Stimulated activated effector memory CD8-positive, alpha-beta T cell treated with anti-CD3 and anti-CD28 coated beads, Interleukin-12 subunit alpha, Interleukin-12 subunit beta, amount 100 ng/mL, for 72 hours (primary cell): ENCODE data around the gene WDR91.
"Not testable (repeated sequence)": the region's sequence is repeated elsewhere in the genome, so short reads cannot be mapped to it uniquely, and the experiment has no call there.

Experiments
- ATAC-seq: fragments of 150-1000 bp; cut with Tn5 transposase; 2 replicates; pipeline ENCODE4 v1.10.0; 2021
- DNase-seq, 2 donors: peaks; one replicate each; pipeline ENCODE4 v3.0.0; 2021 to 2022; ENCODE audit warnings: low spot score in 2 of 2
- H3K27ac Mint-ChIP-seq: one replicate; pipeline ENCODE4 v1.8.0; 2022; ENCODE audit warnings: mild to moderate bottlenecking, mixed read lengths
- H3K36me3 Mint-ChIP-seq: one replicate; pipeline ENCODE4 v1.8.0; 2022; ENCODE audit warnings: mild to moderate bottlenecking, mixed read lengths
- H3K4me1 Mint-ChIP-seq: one replicate; pipeline ENCODE4 v1.8.0; 2022; ENCODE audit warnings: mixed read lengths
- H3K4me3 Mint-ChIP-seq: one replicate; pipeline ENCODE4 v1.8.0; 2022; ENCODE audit warnings: mild to moderate bottlenecking, mixed read lengths
- H3K9me3 Mint-ChIP-seq: one replicate; pipeline ENCODE4 v1.8.0; 2022; ENCODE audit warnings: mixed read lengths

Gene WDR91

DNA sequence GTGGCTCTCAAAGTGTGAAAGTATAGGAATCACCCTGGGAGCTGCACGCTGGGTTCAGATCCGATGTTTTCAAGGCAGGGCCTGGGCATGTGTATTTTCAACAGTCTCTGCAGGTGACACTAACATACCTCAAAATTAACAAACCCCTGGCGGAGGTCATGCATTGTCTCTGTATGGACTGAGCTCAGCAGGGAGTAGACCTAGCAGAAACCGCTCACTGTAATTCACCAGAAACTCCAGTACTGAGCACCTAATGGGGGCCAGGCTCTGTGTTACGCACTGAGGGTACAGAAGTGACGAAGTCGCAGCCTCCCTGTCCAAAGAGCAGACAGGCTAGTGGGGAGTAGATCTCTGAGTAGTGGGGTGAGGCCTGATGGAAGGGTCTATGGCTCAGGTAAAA is 27.9 kb upstream of the WDR91 start:
- Mint-ChIP-seq H3K9me3 (no peaks in the 10 kb centered on the region), H3K36me3 (no peaks in the 10 kb centered on the region), H3K27ac (no peak overlapping the region), H3K4me3 (no peak overlapping the region), H3K4me1 (no peaks in the 10 kb centered on the region)
- ATAC-seq: no peak
- peak in 1 of 2 donors; percentile 22 for DNase-seq

DNA sequence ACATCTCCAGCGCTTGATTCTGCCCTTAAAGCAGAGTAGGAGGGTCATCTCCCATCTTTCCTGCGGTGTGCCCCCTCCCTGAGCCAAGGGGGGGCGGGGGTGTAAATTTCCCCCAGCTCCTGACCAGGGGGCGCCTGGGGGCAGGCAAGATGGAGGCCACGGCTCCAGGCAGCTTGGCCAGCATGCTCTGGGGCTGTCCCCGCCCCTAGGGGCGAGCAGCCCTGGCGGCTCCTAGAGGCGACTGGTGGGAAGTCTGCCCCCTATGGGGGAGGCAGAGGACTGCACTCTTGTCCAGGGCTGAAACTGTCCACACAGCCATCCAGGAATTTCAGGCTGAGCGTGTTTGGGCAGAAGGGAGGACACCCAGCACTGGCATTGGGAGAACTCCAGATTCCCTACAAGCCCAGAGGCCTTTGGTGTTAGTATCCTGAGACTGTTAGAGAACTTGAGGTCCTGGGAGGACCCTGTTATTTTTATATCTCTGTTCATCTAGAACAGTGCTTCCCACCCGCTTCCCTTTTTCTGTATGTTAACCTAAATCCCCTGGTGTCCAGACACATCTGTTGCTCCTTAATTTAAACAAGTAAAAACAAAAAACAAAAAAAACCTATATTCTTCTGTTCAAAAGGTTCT is 26.9 kb upstream of the WDR91 start:
- peak in 1 of 2 donors; percentile 49 for DNase-seq

DNA sequence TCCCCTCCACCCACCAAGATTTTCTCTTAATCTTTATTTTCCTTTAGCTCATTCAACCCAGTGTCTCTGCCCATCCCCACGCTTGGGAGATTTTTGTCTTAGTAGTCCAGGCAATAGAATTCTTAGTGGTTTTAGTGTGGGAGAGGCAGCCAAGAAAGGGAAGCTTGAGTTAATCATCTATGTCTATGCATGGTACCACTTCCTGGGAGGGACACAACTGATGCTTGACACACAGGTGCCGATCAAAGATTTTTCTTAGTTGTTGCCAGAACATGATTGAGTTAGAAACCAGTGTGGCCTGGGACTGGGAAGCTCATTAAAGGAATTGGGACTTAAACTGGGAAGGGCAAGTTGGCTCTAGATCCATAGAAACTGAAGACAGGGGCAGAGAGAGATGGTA is 25.4 kb upstream of the WDR91 start:
- DNase-seq (peak in 1 of 2 donors; percentile 43), ATAC-seq (peak; percentile 22)
- Mint-ChIP-seq H3K36me3 (no peaks in the 10 kb centered on the region), H3K4me1 (no peaks in the 10 kb centered on the region), H3K27ac (no peak overlapping the region), H3K4me3 (no peak overlapping the region), H3K9me3 (no peaks in the 10 kb centered on the region)

More for the DNA sequence above, 26.9 kb upstream of the WDR91 start:
- H3K4me3 Mint-ChIP-seq: no peak overlapping the region
- H3K36me3 Mint-ChIP-seq: no peaks in the 10 kb centered on the region
- no peak overlapping the region for H3K27ac Mint-ChIP-seq
- ATAC-seq: no peak
- H3K4me1 Mint-ChIP-seq: no peaks in the 10 kb centered on the region
- no peaks in the 10 kb centered on the region for H3K9me3 Mint-ChIP-seq

DNA sequence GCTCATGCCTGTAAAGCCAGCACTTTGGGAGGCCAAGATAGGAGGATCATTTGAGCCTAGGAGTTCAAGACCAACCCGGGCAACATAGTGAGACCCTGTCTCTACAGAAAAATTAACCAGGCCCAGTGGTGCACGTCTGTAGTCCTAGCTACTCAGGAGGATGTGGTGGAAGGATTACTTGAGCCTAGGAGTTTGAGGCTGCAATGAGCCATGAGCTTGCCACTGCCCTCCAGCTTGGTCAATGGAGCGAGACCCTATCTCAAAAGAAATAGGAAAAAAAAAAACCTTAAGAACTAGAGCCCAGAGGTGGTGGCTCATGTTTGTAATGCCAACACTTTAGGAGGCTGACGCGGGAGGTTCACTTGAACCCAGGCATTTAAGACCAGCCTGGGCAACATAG is 24.5 kb upstream of the WDR91 start:
- H3K4me3 Mint-ChIP-seq: no peak overlapping the region

DNA sequence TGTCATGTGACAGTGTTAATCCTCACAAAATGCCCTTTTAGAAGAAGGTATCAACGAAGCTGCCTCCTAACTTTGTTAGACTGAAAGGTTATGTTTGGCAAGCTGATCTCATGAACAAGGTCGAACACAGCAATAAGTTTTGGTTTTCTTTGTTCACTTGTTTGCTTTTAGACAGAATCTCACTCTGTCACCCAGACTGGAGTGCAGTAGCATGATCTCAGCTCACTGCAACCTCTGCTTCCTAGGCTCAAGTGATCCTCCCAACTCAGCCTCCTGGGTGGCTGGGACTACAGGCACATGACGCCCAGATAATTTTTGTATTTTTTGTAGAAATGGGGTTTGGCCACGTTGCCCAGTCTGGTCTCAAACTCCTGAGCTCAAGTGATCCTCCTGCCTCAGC is 23.4 kb upstream of the WDR91 start:
- no peaks in the 10 kb centered on the region for H3K36me3 Mint-ChIP-seq
- no peaks in the 10 kb centered on the region for H3K4me1 Mint-ChIP-seq
- no peak overlapping the region for H3K4me3 Mint-ChIP-seq
- peak in 1 of 2 donors; percentile 35 for DNase-seq
- H3K27ac Mint-ChIP-seq: no peak overlapping the region
- H3K9me3 Mint-ChIP-seq: no peaks in the 10 kb centered on the region
- ATAC-seq: no peak

More for the DNA sequence above, 24.5 kb upstream of the WDR91 start:
- H3K36me3 Mint-ChIP-seq: no peaks in the 10 kb centered on the region
- DNase-seq: peak in 1 of 2 donors; percentile 12
- no peak overlapping the region for H3K27ac Mint-ChIP-seq
- ATAC-seq: no peak
- H3K4me1 Mint-ChIP-seq: no peaks in the 10 kb centered on the region
- no peaks in the 10 kb centered on the region for H3K9me3 Mint-ChIP-seq

DNA sequence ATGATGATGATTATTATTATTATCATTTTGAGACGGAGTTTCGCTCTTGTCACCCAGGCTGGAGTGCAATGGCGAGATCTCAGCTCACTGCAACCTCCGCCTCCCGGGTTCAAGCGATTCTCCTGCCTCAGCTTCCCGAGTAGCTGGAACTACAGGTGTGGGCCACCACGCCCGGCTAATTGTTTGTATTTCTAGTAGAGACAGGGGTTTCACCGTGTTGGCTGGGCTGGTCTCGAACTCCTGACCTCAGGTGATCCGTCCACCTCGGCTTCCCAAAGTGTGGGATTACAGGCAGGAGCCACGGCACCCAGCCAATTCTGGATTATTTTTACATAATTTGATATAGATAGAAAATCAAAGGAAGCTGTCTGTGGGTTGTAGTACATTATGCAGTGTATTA is 22.8 kb upstream of the WDR91 start:
- H3K4me3 Mint-ChIP-seq, ATAC-seq, H3K9me3 Mint-ChIP-seq, H3K36me3 Mint-ChIP-seq, H3K4me1 Mint-ChIP-seq, H3K27ac Mint-ChIP-seq: not testable (repeated sequence)
- DNase-seq: peak in 1 of 2 donors; percentile 10

DNA sequence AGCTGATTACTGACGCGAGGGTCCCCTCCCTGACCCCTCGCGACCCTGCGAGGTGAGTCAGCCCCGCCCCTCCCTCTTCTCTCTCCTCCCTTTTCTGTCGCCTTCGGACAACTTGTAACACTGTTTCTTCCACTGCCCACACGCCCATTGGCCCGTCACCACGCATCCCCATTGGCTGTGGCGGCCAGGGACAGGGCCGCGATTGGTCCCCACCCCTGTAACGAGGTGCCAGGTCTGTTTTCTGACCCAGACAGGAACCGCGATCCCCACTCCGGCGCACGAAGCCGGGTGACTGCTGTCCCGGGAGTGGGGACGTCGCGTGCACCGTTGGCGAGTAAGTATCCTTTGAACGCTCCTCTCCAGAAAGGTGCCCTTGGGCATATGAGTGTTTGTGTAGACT is 22.2 kb upstream of the WDR91 start, which contains the start of gene STRA8:
Gene STRA8 (plus strand): TSS at position 269 of the 400 bp plus-strand sequence. CDS start 6,687 bp downstream, outside the sequence.
- no peak for ATAC-seq
- H3K27ac Mint-ChIP-seq: no peak within 1 kb of the TSS
- no peak for DNase-seq
- H3K4me1 Mint-ChIP-seq: no peaks in the 10 kb centered on the region
- no peak within 1 kb of the TSS for H3K4me3 Mint-ChIP-seq
- H3K36me3 Mint-ChIP-seq: no peaks in the 10 kb centered on the region
- H3K9me3 Mint-ChIP-seq: no peaks in the 10 kb centered on the region

DNA sequence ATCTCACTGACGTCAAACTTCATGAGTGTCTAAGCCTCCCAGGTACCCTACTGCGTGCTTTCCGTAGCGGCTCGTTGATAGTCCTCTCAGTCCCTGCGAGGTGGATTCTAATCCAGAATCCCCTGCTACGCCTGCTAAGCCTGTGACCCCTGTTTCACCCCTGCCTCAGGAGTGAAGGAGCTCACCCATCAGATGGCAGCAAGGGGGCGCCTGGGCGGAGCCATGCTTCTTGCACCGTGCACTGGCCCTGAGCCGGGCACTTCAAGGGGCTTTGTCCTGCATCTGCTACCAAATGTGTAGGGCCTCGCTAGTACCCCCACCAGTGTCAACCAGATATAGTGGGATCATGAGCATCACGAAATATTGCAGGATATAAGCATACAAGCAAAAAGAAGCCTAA is 21.4 kb upstream of the WDR91 start:
- ATAC-seq (peak; percentile 47), DNase-seq (peak in 1 of 2 donors; percentile 45)
- no peaks in the 10 kb centered on the region for H3K4me1 Mint-ChIP-seq
- no peak overlapping the region for H3K4me3 Mint-ChIP-seq
- H3K9me3 Mint-ChIP-seq: no peaks in the 10 kb centered on the region
- no peak overlapping the region for H3K27ac Mint-ChIP-seq
- H3K36me3 Mint-ChIP-seq: no peaks in the 10 kb centered on the region

DNA sequence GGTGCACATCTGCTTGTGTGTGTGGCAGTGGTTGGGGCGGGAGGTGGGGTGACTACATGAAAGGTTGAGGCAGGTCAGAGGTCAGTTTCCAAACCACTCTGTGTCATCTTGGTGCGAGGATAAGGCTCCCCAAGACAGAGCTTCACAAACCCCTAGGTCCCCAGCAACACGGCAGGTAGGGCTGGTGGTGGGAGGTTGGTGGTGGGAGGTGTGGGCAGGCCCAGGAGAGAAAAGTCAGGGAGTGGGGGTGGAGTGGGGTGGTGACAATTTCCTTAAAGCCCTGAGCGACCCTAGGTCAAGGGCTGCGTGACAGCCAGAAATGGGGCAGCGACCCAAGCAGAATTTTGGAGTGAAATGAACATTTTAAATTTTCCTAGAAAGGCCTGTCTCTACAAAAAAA is 20.8 kb upstream of the WDR91 start:
- Mint-ChIP-seq H3K27ac (no peak overlapping the region), H3K9me3 (no peaks in the 10 kb centered on the region), H3K4me1 (no peaks in the 10 kb centered on the region), H3K4me3 (no peak overlapping the region), H3K36me3 (no peaks in the 10 kb centered on the region)
- no peak for ATAC-seq
- peak in 1 of 2 donors; percentile 26 for DNase-seq

DNA sequence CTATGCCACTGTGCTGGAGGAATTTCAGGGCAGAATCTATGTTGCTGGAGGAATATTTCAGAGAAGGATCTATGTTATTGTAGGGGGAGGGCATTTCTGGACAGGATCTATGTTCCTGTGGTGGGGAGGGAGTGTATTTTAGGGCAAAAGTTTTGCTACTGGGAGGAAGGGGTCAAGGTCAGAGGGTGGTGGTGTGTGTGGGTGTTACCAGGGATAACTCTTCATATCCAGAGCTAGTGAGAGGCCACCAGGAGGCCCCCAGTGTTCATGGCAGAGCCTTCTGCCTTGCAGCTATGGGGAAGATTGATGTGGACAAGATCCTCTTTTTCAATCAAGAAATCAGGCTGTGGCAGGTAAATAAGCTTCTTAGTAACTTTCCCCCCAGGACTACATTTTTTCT is 20.4 kb upstream of the WDR91 start:
- no peaks in the 10 kb centered on the region for H3K4me1 Mint-ChIP-seq
- H3K4me3 Mint-ChIP-seq: no peak overlapping the region
- H3K27ac Mint-ChIP-seq: no peak overlapping the region
- ATAC-seq (no peak), DNase-seq (peak in 1 of 2 donors; percentile 23)
- no peaks in the 10 kb centered on the region for H3K9me3 Mint-ChIP-seq
- H3K36me3 Mint-ChIP-seq: no peaks in the 10 kb centered on the region

DNA sequence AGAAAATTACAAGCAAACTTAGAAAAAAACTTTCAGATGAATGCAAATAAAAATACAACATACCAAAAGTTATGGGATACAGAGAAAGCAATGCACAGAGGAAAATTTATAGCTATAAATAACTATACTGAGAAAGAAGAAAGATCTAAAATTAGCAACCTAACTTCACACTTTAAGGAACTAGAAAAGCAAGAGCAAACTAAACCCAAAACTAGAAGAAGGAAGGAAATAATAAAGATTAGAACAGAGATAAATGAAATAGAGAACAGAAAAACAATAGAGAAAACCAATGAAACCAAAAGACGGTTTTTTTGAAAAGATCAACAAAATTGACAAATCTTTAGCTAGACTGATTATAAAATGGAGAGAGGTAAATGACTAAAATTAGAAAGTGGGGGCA is 12.7 kb upstream of the WDR91 start:
- Mint-ChIP-seq H3K27ac (no peak overlapping the region), H3K4me3 (no peak overlapping the region), H3K4me1 (peaks cover 12% of the 10 kb centered on the region), H3K9me3 (no peaks in the 10 kb centered on the region), H3K36me3 (no peaks in the 10 kb centered on the region)
- ATAC-seq (no peak), DNase-seq (no peak)

DNA sequence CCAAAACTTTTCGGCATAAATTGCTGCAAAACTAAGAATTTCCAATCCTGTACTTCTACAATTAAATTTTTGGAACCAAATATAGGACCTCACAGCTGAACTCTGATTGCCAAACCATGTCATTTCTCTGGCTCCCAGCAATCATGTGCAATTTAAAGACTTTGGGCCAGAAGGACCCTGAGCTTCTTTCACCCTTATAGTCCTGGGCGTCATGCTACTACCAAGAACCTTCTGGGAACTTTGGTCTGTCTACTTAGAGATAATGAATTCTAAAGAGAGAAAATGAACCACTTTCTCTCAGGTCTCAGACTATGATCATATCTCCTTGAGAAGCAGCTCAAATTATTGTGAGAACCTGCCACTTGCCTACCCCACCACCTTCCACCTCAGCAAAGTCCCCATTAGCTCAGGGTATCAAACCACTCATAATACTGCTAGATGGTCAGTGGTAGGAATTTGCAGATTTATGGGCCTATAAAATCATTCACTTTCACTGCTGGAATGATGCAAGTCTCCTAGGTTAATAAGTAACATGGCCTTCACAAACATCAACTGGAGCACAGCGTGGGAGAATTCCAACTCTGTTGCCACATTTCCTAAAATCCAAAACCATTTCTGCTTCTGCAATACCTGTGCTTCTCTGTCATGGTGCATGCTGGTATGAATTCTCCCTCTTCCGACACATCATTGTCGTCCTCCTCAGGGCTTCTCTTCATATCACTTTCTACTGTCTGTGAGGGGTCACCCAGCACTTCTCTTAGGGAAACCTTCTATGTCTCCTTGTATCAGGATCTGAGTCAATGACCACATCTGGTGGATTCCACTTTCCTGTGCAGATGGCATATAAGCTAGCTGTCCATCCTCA is 6.6 kb upstream of the WDR91 start:
- ATAC-seq: no peak
- Mint-ChIP-seq H3K4me3 (no peak overlapping the region), H3K9me3 (no peaks in the 10 kb centered on the region), H3K36me3 (peaks cover 5% of the 10 kb centered on the region), H3K27ac (no peak overlapping the region), H3K4me1 (no peaks in the 10 kb centered on the region)
- peak in 1 of 2 donors; percentile 38 for DNase-seq

DNA sequence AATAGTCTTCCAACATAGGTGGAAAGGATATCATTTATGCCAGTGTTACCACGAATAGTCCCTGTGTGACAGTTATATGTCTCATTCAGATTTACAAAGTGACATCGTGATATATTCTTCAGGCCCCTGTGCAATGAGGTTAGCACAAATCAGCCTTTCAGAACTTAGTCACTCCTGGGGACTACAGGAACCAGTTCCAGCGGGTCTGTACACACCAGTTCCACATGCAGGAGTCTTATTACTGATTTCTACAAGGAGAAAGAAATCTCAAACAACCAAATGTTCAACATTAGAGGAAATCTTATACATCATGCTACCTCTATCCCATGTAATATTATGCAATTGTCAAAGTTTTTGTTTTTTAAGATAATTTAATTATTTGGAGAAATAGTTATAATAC is 4.4 kb upstream of the WDR91 start:
- H3K4me1 Mint-ChIP-seq: no peaks in the 10 kb centered on the region
- no peak for ATAC-seq
- H3K27ac Mint-ChIP-seq: no peak overlapping the region
- H3K36me3 Mint-ChIP-seq: peaks cover 5% of the 10 kb centered on the region
- no peaks in the 10 kb centered on the region for H3K9me3 Mint-ChIP-seq
- peak in 1 of 2 donors; percentile 28 for DNase-seq
- no peak overlapping the region for H3K4me3 Mint-ChIP-seq

DNA sequence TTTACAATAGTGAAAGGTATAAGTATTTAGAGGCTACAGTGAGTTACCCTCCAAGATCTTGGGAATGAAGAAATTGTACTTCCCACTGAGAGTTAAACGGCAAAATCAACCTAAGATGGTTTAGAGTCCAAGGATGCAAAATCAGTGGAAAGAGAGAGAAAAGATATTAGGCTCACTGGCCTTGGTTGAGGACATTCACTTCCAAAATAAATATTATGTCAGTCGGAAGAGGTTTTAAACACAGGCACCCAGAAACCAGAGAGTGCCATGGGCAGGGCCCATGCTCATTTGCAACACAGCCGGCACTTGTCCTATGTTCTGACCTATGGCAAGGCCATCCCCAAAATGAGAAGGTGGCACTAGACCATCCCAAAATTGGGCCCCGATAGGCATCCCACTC is 3.9 kb upstream of the WDR91 start:
- Mint-ChIP-seq H3K9me3 (no peaks in the 10 kb centered on the region), H3K4me3 (no peak overlapping the region), H3K4me1 (no peaks in the 10 kb centered on the region), H3K27ac (no peak overlapping the region), H3K36me3 (peaks cover 5% of the 10 kb centered on the region)
- ATAC-seq (no peak), DNase-seq (peak in 1 of 2 donors; percentile 29)

DNA sequence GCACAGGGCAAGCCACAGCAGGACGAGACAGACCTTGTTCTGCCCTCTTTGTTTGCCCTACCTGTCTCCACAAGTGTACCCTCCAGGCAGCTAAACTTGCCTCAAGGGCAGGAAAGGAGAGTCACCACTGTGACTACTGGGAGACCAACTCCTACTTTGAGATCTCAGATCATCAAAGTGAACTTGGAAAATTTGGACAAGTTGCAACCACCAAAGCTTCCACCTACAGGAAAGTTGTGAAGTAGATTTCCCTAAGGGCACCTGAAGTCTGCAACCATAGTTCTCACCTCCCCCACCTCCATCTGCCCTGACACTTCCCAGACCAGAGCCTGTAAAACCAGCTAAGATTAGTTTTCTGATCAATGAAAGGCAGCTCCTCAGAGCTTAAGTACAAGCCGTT is 2.5 kb upstream of the WDR91 start:
- no peaks in the 10 kb centered on the region for H3K9me3 Mint-ChIP-seq
- no peak overlapping the region for H3K27ac Mint-ChIP-seq
- DNase-seq (peak in 1 of 2 donors; percentile 43), ATAC-seq (no peak)
- H3K36me3 Mint-ChIP-seq: peaks cover 7% of the 10 kb centered on the region
- peaks cover 1% of the 10 kb centered on the region for H3K4me1 Mint-ChIP-seq
- H3K4me3 Mint-ChIP-seq: no peak overlapping the region
